Osteoblast (primary cell): ENCODE data around the gene NOB1. TPM values are rescaled to one million over a fixed set of nuclear protein-coding genes. Genes with fewer than 3 reads are reported as not detected.

ENCODE experiments used
- DNase-seq: peaks from one replicate; pipeline ENCODE4 v3.0.0; 2011; ENCODE audit warnings: low spot score, mixed read lengths; ENCODE audit not compliant: insufficient read length; ENCODE audit errors: missing footprints
- H2AFZ ChIP-seq: 2 replicates; pipeline ENCODE4 v1.6.0; 2011; ENCODE audit warnings: mild to moderate bottlenecking, low read length
- H3K27ac ChIP-seq: 2 replicates; pipeline ENCODE4 v1.5.1; 2011; ENCODE audit warnings: mild to moderate bottlenecking, low read depth, low read length, moderate library complexity
- H3K27me3 ChIP-seq: 2 replicates; pipeline ENCODE4 v1.6.0; 2012; ENCODE audit warnings: mild to moderate bottlenecking, control low read depth, inconsistent platforms, low read length, moderate library complexity; ENCODE audit not compliant: insufficient read depth
- H3K36me3 ChIP-seq: 2 replicates; pipeline ENCODE4 v1.5.1; 2011; ENCODE audit warnings: mild to moderate bottlenecking, low read length, control low read depth, moderate library complexity; ENCODE audit not compliant: insufficient read depth
- H3K4me1 ChIP-seq: 2 replicates; pipeline ENCODE4 v1.5.1; 2011; ENCODE audit warnings: mild to moderate bottlenecking, low read length, control low read depth, moderate library complexity; ENCODE audit not compliant: insufficient read depth
- H3K4me2 ChIP-seq: 2 replicates; pipeline ENCODE4 v1.6.0; 2011; ENCODE audit warnings: mild to moderate bottlenecking, low read length; ENCODE audit not compliant: insufficient read depth
- H3K4me3 ChIP-seq: fragments of 200-600 bp; sonication (generic); 3 replicates; pipeline ENCODE4 v1.5.1; 2012; ENCODE audit warnings: mild to moderate bottlenecking, low read length, inconsistent platforms; ENCODE audit not compliant: insufficient read depth
- H3K79me2 ChIP-seq: 2 replicates; pipeline ENCODE4 v1.6.0; 2012; ENCODE audit warnings: mild to moderate bottlenecking, low read length, control low read depth, inconsistent platforms; ENCODE audit not compliant: insufficient read depth
- H3K9me3 ChIP-seq: 2 replicates; pipeline ENCODE4 v1.5.1; 2011; ENCODE audit warnings: low read depth, low read length, control low read depth
- H4K20me1 ChIP-seq: 2 replicates; pipeline ENCODE4 v1.6.0; 2012; ENCODE audit warnings: mild to moderate bottlenecking, low read length, control low read depth; ENCODE audit not compliant: insufficient read depth
- total RNA-seq: library from RNA; depleted of rRNA; stranded (reverse); fragments of >200 nt; gene quantifications from 2 replicates; pipeline ENCODE4 v1.2.3, GENCODE V29; 2012
- TF ChIP-seq, protein P1 (sequence below): IDR thresholded peaks from 2 replicates; pipeline ENCODE4 v1.5.1; 2011; ENCODE audit warnings: mild to moderate bottlenecking, low read depth, low read length, moderate library complexity; ENCODE audit errors: extremely low read depth

The NOB1 gene
- total RNA-seq, 1 donor = 35.5 TPM

DNA sequence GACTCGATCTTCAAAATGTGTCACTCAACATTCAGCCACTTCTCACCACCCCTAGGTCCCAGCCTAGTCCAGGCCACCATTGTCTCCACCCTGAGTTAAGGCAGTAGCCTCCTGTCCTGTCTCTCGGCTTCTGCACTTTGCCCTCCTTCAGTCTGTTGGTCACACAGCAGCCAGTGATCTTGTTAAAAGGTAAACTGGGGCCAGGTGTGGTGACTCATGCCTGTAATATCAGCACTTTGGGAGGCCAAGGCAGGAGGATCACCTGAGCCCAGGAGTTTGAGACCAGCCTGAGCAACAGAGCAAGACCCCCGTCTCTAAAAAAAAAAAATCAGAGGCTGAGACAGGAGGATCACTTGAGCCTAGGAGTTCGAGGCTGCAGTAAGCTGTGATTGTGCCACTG, 33.2 kb upstream of the NOB1 start:
- peak; percentile 45 for DNase-seq

GRCh38 chr16:69784586-69784985, 29.9 kb upstream of the NOB1 start:
- no peak overlapping the region for H3K4me2 ChIP-seq
- TF ChIP-seq, protein P1, sequence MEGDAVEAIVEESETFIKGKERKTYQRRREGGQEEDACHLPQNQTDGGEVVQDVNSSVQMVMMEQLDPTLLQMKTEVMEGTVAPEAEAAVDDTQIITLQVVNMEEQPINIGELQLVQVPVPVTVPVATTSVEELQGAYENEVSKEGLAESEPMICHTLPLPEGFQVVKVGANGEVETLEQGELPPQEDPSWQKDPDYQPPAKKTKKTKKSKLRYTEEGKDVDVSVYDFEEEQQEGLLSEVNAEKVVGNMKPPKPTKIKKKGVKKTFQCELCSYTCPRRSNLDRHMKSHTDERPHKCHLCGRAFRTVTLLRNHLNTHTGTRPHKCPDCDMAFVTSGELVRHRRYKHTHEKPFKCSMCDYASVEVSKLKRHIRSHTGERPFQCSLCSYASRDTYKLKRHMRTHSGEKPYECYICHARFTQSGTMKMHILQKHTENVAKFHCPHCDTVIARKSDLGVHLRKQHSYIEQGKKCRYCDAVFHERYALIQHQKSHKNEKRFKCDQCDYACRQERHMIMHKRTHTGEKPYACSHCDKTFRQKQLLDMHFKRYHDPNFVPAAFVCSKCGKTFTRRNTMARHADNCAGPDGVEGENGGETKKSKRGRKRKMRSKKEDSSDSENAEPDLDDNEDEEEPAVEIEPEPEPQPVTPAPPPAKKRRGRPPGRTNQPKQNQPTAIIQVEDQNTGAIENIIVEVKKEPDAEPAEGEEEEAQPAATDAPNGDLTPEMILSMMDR = no peak
- H3K36me3 ChIP-seq = no peaks in the 10 kb centered on the region

More for the DNA sequence above, 33.2 kb upstream of the NOB1 start:
- no peaks in the 10 kb centered on the region for H3K4me1 ChIP-seq
- no peaks in the 10 kb centered on the region for H3K9me3 ChIP-seq
- H3K27me3 ChIP-seq = no peaks in the 10 kb centered on the region
- H3K27ac ChIP-seq = no peak overlapping the region
- no peak overlapping the region for H3K4me2 ChIP-seq
- H3K36me3 ChIP-seq = no peaks in the 10 kb centered on the region
- TF ChIP-seq, protein P1 = no peak
- peaks cover 2% of the 10 kb centered on the region for H3K79me2 ChIP-seq
- no peak overlapping the region for H2AFZ ChIP-seq
- H4K20me1 ChIP-seq = no peaks in the 10 kb centered on the region
- no peak overlapping the region for H3K4me3 ChIP-seq

DNA sequence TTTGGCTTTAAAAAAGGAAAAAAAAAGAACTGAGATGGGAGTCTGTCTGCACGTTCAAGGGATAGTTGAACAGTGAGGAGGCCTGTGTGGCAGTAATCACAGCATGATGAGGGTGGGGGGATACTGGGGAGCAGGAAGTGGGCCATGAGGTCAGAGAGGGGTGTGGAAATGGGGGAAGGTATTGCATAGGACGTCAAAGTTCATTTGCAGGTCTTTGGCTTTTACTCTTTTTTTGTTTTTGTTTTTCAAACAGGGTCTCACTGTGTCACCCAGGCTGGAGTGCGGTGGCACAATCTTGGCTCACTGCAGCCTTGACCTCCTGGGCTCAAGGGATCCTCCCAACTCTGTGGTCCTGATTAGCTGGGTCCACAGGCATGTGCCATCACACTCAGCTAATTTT, 26.4 kb upstream of the NOB1 start:
- Histone ChIP-seq H3K27me3 (no peaks in the 10 kb centered on the region), H4K20me1 (no peaks in the 10 kb centered on the region), H3K4me1 (no peaks in the 10 kb centered on the region), H3K9me3 (no peaks in the 10 kb centered on the region), H3K79me2 (peaks cover 17% of the 10 kb centered on the region), H3K4me2 (no peak overlapping the region), H3K27ac (no peak overlapping the region), H2AFZ (no peak overlapping the region), H3K4me3 (no peak overlapping the region), H3K36me3 (no peaks in the 10 kb centered on the region)
- TF ChIP-seq, protein P1 = no peak
- no peak for DNase-seq

More at GRCh38 chr16:69784586-69784985, 29.9 kb upstream of the NOB1 start:
- no peaks in the 10 kb centered on the region for H3K4me1 ChIP-seq
- peaks cover 10% of the 10 kb centered on the region for H3K79me2 ChIP-seq
- no peak for DNase-seq
- H2AFZ ChIP-seq = no peak overlapping the region
- no peak overlapping the region for H3K27ac ChIP-seq
- H4K20me1 ChIP-seq = no peaks in the 10 kb centered on the region
- no peaks in the 10 kb centered on the region for H3K9me3 ChIP-seq
- no peaks in the 10 kb centered on the region for H3K27me3 ChIP-seq
- H3K4me3 ChIP-seq = no peak overlapping the region

DNA sequence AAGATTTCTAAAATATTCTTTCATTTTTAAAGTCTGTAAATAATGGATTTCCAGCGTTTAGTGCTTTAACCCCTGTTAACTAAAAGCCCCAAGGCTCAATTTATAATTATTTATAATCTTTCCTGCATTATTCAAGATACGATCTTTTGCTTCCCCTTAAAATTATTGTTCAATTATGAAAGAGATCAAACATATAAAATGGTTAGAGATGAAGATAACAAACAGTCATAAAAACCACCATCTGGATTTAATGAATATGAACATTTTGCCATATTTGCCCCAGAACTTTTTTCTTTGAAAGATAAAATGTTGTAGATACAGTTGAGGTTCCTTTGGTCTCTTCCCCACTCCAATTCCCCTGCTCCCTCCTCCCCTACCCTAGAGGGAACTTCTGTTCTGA, 25.0 kb upstream of the NOB1 start:
- no peak overlapping the region for H3K27ac ChIP-seq
- no peaks in the 10 kb centered on the region for H3K4me1 ChIP-seq
- H2AFZ ChIP-seq = no peak overlapping the region
- H3K4me2 ChIP-seq = no peak overlapping the region
- H3K79me2 ChIP-seq = peaks cover 30% of the 10 kb centered on the region
- no peaks in the 10 kb centered on the region for H3K27me3 ChIP-seq
- TF ChIP-seq, protein P1 = no peak
- no peak overlapping the region for H3K4me3 ChIP-seq
- no peaks in the 10 kb centered on the region for H3K36me3 ChIP-seq
- H3K9me3 ChIP-seq = no peaks in the 10 kb centered on the region
- no peak for DNase-seq
- no peaks in the 10 kb centered on the region for H4K20me1 ChIP-seq
